SU-DHL-6 (cell line): Measurements from ENCODE around the gene KRT6A.

Experiments
- CTCF ChIP-seq: fragments of 200-600 bp; sonication (generic); IDR thresholded peaks from one replicate; pipeline ENCODE4 v1.5.1; 2017; ENCODE audit warnings: antibody characterized with exemption, mild to moderate bottlenecking, low read length, moderate library complexity; ENCODE audit not compliant: insufficient read depth, poor library complexity, severe bottlenecking
- EZH2phosphoT487 ChIP-seq: fragments of 200-600 bp; sonication (generic), shearing (Covaris generic); conservative IDR thresholded peaks from 2 replicates; pipeline ENCODE4 v1.6.1; 2018; ENCODE audit warnings: mild to moderate bottlenecking, antibody characterized with exemption, low read length, moderate library complexity, mixed read lengths

GRCh38 chr12:52540531-52540930 lies 47.5 kb upstream of the KRT6A start:
- TF ChIP-seq CTCF = no peak
- TF ChIP-seq EZH2phosphoT487 = no peak
